ENCODE measurements around the gene ACACB. TPM values are rescaled to one million over a fixed set of nuclear protein-coding genes. Genes with fewer than 3 reads are reported as not detected.

ACACB gene
- total and polyA plus RNA-seq, 7 donors: 5.3 to 295 (median 116) TPM

- DNase-seq: no peak
- Histone ChIP-seq H3K9me3 (no peaks in the 10 kb centered on the region), H3K4me3 (no peak overlapping the region), H3K36me3 (peaks cover 61 to 99% (median 84%) of the 10 kb centered on the region in 4 donors), H3K27ac (no peak overlapping the region), H3K27me3 (no peaks in the 10 kb centered on the region), H3K4me1 (no peaks in the 10 kb centered on the region)
- 96 to 97% methylated on average over 14 of the region's 14 CpGs for WGBS, 2 donors
- intact Hi-C loops (cut with DNase I): no loop called here
- TF ChIP-seq EP300 (IDR thresholded peaks at IDR 0.05): no peak
- TF ChIP-seq POLR2A (IDR thresholded peaks at IDR 0.05): no peak
Measured at GRCh38 chr12:109200825-109201495, 84.6 kb downstream of the ACACB start.

DNA sequence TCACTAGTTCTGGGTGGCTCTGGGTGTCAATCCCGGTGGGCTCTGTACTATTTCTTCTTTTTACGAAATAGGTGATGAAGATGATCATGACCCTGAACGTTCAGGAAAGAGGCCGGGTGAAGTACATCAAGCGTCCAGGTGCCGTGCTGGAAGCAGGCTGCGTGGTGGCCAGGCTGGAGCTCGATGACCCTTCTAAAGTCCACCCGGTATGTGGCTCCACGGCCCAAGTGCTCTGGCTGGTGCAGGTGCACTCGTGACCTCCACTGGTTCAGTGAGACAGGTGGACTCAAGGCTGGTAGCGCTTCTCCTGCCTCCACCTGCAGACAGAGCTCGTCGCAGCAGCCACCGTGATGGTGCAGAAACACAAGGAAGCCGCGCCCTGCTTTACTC, 85.1 kb downstream of the ACACB start:
- no peak overlapping the region for H3K4me3 ChIP-seq
- no peaks in the 10 kb centered on the region for H3K9me3 ChIP-seq
- H3K36me3 ChIP-seq: peaks cover 57 to 99% (median 81%) of the 10 kb centered on the region in 4 donors
- TF ChIP-seq POLR2AphosphoS5 (IDR thresholded peaks at IDR 0.05): no peak
- no peak for TF ChIP-seq EP300 (IDR thresholded peaks at IDR 0.05)
- no peak for TF ChIP-seq POLR2A (IDR thresholded peaks at IDR 0.05)
- TF ChIP-seq, protein P1, sequence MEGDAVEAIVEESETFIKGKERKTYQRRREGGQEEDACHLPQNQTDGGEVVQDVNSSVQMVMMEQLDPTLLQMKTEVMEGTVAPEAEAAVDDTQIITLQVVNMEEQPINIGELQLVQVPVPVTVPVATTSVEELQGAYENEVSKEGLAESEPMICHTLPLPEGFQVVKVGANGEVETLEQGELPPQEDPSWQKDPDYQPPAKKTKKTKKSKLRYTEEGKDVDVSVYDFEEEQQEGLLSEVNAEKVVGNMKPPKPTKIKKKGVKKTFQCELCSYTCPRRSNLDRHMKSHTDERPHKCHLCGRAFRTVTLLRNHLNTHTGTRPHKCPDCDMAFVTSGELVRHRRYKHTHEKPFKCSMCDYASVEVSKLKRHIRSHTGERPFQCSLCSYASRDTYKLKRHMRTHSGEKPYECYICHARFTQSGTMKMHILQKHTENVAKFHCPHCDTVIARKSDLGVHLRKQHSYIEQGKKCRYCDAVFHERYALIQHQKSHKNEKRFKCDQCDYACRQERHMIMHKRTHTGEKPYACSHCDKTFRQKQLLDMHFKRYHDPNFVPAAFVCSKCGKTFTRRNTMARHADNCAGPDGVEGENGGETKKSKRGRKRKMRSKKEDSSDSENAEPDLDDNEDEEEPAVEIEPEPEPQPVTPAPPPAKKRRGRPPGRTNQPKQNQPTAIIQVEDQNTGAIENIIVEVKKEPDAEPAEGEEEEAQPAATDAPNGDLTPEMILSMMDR (IDR thresholded peaks at IDR 0.05): no peak
- DNase-seq: no peak
- WGBS, 2 donors: 89 to 91% methylated on average over 17 of the region's 17 CpGs
- H3K4me1 ChIP-seq: no peaks in the 10 kb centered on the region
- intact Hi-C loops (cut with DNase I): no loop called here
- no peak overlapping the region for H3K27ac ChIP-seq
- H3K27me3 ChIP-seq: no peaks in the 10 kb centered on the region

DNA sequence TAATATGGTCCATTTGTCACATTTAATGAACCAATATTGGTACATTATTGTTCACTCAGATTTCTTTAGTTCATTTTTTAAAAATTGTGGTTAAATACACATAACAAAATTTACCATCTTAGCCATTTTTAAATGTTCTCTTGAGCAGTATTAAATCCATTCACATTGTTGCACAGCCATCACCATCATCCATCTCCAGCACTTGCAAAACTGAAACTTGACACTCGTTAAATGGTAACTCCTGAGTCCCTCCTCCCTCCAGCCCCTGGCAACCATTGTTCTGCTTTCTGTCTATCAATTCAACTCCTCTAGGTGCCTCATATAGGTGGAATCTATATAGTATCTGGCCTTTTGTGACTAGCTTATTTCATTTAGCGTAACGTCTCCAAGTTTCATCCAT, 86.4 kb downstream of the ACACB start:
- Histone ChIP-seq H3K27ac (no peak overlapping the region), H3K9me3 (no peaks in the 10 kb centered on the region), H3K4me1 (no peaks in the 10 kb centered on the region), H3K4me3 (no peak overlapping the region), H3K27me3 (no peaks in the 10 kb centered on the region), H3K36me3 (peaks cover 56 to 99% (median 82%) of the 10 kb centered on the region in 4 donors)
- WGBS, 2 donors: 97% methylated on average over 3 of the region's 3 CpGs
- intact Hi-C loops (cut with DNase I): no loop called here
- peak; percentile 6 for DNase-seq
- TF ChIP-seq EP300 (IDR thresholded peaks at IDR 0.05) (no peak), POLR2A (IDR thresholded peaks at IDR 0.05) (no peak), POLR2AphosphoS5 (IDR thresholded peaks at IDR 0.05) (no peak)
- TF ChIP-seq, protein P1 (IDR thresholded peaks at IDR 0.05): no peak

DNA sequence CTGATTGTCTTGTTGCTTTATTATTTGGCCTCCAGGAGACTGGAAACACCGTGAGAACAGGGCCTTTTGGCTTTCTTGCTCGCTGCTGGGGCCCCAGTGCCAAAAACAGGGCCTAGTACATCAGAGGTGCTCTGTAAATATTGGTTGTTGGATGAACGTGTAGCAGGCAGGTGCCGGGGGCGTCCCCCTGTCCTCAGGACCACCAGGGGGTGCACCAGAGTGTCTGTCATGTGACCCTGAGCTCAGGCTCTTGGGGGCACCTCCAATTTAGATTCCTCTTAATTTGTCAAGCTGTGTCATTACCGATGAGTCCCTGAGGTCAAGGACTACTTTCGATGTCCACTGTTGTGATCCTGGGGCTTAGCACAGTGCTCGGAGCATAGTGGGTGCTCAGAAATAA, 87.1 kb downstream of the ACACB start:
- 87 to 90% methylated on average over 8 of the region's 8 CpGs for WGBS, 2 donors

GRCh38 chr12:109209082-109209481, 92.7 kb downstream of the ACACB start:
- Histone ChIP-seq H3K36me3 (peaks cover 38 to 97% (median 75%) of the 10 kb centered on the region in 4 donors), H3K27ac (no peak overlapping the region), H3K4me3 (no peak overlapping the region), H3K9me3 (no peaks in the 10 kb centered on the region), H3K4me1 (no peaks in the 10 kb centered on the region), H3K27me3 (no peaks in the 10 kb centered on the region)
- WGBS, 2 donors: 95 to 97% methylated on average over 14 of the region's 14 CpGs
- intact Hi-C loops (cut with DNase I): no loop called here
- TF ChIP-seq POLR2AphosphoS5 (IDR thresholded peaks at IDR 0.05) (no peak), EP300 (IDR thresholded peaks at IDR 0.05) (no peak), POLR2A (IDR thresholded peaks at IDR 0.05) (no peak)
- TF ChIP-seq, protein P1 (IDR thresholded peaks at IDR 0.05): no peak
- DNase-seq: no peak

More for the DNA sequence above, 87.1 kb downstream of the ACACB start:
- Histone ChIP-seq H3K27me3 (no peaks in the 10 kb centered on the region), H3K27ac (no peak overlapping the region), H3K36me3 (peaks cover 62 to 99% (median 85%) of the 10 kb centered on the region in 4 donors), H3K9me3 (no peaks in the 10 kb centered on the region), H3K4me3 (no peak overlapping the region), H3K4me1 (no peaks in the 10 kb centered on the region)
- intact Hi-C loops (cut with DNase I): no loop called here
- no peak for TF ChIP-seq EP300 (IDR thresholded peaks at IDR 0.05)
- TF ChIP-seq POLR2A (IDR thresholded peaks at IDR 0.05): no peak
- DNase-seq: peak; percentile 26
